Natural killer cell (primary cell): ENCODE data around the gene PIGQ. TPM values are rescaled to one million over a fixed set of nuclear protein-coding genes. Genes with fewer than 3 reads are reported as not detected.

ENCODE experiments used
- ATAC-seq, 3 donors: fragments of 150-1000 bp in 2 of 3; fragments of 200-7000 bp in 1 of 3; cut with Tn5 transposase; 1 replicate in 1 of 3; 2 replicates in 2 of 3; pipeline ENCODE4 v1.10.0; 2021; ENCODE audit warnings: mild to moderate bottlenecking in 2 of 3, moderate library complexity in 2 of 3
- DNase-seq, 2 donors: peaks; one replicate each; pipeline versions ENCODE4 v3.0.0 to v3.0.0-alpha.2; 2013 to 2021; ENCODE audit warnings: mixed read lengths in 1 of 2
- H3K27ac ChIP-seq: one replicate; pipeline ENCODE4 v1.5.1; 2013; ENCODE audit warnings: mild to moderate bottlenecking, low read length
- H3K27me3 ChIP-seq: one replicate; pipeline ENCODE4 v1.6.1; 2013; ENCODE audit warnings: low read length; ENCODE audit not compliant: control insufficient read depth, insufficient read depth
- H3K36me3 ChIP-seq: one replicate; pipeline ENCODE4 v1.6.1; 2013; ENCODE audit warnings: low read length; ENCODE audit not compliant: control insufficient read depth, insufficient read depth
- H3K4me1 ChIP-seq: one replicate; pipeline ENCODE4 v1.6.1; 2013; ENCODE audit warnings: low read length; ENCODE audit not compliant: control insufficient read depth, insufficient read depth
- H3K4me3 ChIP-seq: one replicate; pipeline ENCODE4 v1.5.1; 2013; ENCODE audit warnings: low read length
- H3K9me3 ChIP-seq: one replicate; pipeline ENCODE4 v1.6.1; 2013; ENCODE audit warnings: low read length; ENCODE audit not compliant: control insufficient read depth, insufficient read depth
- H3K27ac Mint-ChIP-seq, 2 donors: one replicate each; pipeline ENCODE4 v1.8.0; 2022; ENCODE audit warnings: mild to moderate bottlenecking in 2 of 2, mixed read lengths in 2 of 2, moderate library complexity in 1 of 2
- H3K27me3 Mint-ChIP-seq, 2 donors: one replicate each; pipeline ENCODE4 v1.8.0; 2022; ENCODE audit warnings: low read depth in 2 of 2, mixed read lengths in 2 of 2
- H3K36me3 Mint-ChIP-seq: one replicate; pipeline ENCODE4 v1.8.0; 2022; ENCODE audit warnings: mixed read lengths
- H3K4me1 Mint-ChIP-seq, 2 donors: one replicate each; pipeline ENCODE4 v1.8.0; 2022; ENCODE audit warnings: mixed read lengths in 2 of 2
- H3K4me3 Mint-ChIP-seq: one replicate; pipeline ENCODE4 v1.8.0; 2022; ENCODE audit warnings: mild to moderate bottlenecking, moderate library complexity, mixed read lengths
- H3K9me3 Mint-ChIP-seq, 2 donors: one replicate each; pipeline ENCODE4 v1.8.0; 2022; ENCODE audit warnings: mixed read lengths in 2 of 2
- WGBS: methylation state at CpG from one replicate; pipeline ENCODE4 v1.1.7; 2013; ENCODE audit warnings: missing lambda C conversion rate; ENCODE audit not compliant: insufficient coverage; 5-methylcytosine and 5-hydroxymethylcytosine counted together
- intact Hi-C: fragments of 100-400 bp; cut with micrococcal nuclease; formaldehyde crosslinking; loops from one replicate; pipeline ENCODE4 v1.14.2; 2022
- total RNA-seq, 4 donors: library from RNA; stranded (reverse); fragments of 120-200 nt in 1 of 4; gene quantifications; one replicate each; pipeline versions ENCODE4 v1.2.3 to v1.2.4, GENCODE V29; 2013 to 2022
- TF ChIP-seq, protein P1 (sequence below): fragments of 200-600 bp; IDR thresholded peaks from one replicate; pipeline ENCODE4 v1.8.0; 2022; ENCODE audit warnings: antibody characterized with exemption

PIGQ gene
- total RNA-seq, 3 donors from 2014 or later (not counting 1 experiment from before 2014, with no cell fraction given): 27.6 to 40.5 (median 37.0) TPM

DNA sequence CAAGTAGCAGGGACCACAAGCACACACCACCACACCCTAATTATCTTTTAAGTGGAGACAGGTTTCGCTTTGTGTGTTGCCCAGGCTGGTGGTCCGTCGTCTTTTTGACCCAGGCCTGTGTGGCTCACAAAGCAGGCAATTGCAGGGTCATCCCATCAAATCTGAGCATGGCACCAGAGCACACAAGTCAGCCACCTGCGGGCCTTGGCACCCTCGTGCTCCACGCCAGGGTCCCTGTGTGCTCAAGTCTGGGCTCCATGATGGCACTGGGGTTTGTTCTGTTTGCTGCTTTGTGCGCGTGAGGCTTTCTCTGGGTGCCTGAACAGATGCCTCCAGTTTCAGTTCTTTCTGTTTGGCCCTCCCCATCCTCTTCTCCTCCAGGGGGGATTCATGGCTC is 44.6 kb upstream of the PIGQ start:
- intact Hi-C loops: no loop called here
- H3K27ac ChIP-seq: no peak overlapping the region
- no peaks in the 10 kb centered on the region for H3K27me3 ChIP-seq
- no peak for DNase-seq
- 85% methylated on average over 8 of the region's 8 CpGs for WGBS
- H3K36me3 ChIP-seq: no peaks in the 10 kb centered on the region
- ATAC-seq: no peak
- Mint-ChIP-seq H3K9me3 (no peaks in the 10 kb centered on the region), H3K36me3 (no peaks in the 10 kb centered on the region), H3K27me3 (no peaks in the 10 kb centered on the region), H3K27ac (peak overlapping the region; percentile 58 to 86), H3K4me3 (no peak overlapping the region), H3K4me1 (peaks cover 19 to 32% of the 10 kb centered on the region in 2 donors)
- H3K4me3 ChIP-seq: no peak overlapping the region
- no peaks in the 10 kb centered on the region for H3K9me3 ChIP-seq
- TF ChIP-seq, protein P1, sequence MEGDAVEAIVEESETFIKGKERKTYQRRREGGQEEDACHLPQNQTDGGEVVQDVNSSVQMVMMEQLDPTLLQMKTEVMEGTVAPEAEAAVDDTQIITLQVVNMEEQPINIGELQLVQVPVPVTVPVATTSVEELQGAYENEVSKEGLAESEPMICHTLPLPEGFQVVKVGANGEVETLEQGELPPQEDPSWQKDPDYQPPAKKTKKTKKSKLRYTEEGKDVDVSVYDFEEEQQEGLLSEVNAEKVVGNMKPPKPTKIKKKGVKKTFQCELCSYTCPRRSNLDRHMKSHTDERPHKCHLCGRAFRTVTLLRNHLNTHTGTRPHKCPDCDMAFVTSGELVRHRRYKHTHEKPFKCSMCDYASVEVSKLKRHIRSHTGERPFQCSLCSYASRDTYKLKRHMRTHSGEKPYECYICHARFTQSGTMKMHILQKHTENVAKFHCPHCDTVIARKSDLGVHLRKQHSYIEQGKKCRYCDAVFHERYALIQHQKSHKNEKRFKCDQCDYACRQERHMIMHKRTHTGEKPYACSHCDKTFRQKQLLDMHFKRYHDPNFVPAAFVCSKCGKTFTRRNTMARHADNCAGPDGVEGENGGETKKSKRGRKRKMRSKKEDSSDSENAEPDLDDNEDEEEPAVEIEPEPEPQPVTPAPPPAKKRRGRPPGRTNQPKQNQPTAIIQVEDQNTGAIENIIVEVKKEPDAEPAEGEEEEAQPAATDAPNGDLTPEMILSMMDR: no peak
- H3K4me1 ChIP-seq: peaks cover 45% of the 10 kb centered on the region

DNA sequence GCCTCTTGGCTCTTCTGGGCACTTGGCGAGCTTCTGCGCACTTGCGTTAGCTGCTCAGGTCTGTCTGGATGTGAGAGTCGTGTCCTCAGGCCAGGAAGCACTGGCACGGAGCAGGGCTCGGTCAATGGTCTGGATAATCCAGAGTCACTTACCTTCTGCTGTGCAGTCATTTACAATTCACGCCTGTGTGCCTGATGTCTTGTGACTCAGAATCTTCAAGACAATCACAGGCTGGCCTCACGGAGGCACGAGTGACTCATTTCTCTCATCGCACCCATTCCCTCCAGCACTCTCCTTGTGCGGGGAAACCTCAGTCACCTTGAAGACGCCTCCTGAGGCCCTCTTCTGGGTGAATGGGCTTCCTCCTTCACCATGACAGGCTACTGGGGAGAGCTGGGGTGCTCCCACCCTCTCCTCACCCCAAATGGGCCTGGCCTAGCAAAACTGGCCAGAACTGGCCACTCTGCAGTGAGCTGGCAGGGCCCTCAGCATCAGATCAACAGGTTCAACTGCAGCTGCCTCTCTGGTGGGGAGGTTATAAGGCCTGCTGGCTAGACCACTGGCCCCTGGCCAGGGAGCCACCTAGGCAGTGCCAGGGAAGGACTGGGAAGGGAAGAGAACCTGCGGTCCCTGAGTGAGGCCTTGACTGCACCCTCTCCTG is 44.1 kb upstream of the PIGQ start:
- peak in 1 of 3 donors; percentile 1 for ATAC-seq
- Histone ChIP-seq H3K4me3 (no peak overlapping the region), H3K9me3 (no peaks in the 10 kb centered on the region), H3K27ac (no peak overlapping the region), H3K27me3 (no peaks in the 10 kb centered on the region), H3K4me1 (peaks cover 50% of the 10 kb centered on the region), H3K36me3 (no peaks in the 10 kb centered on the region)
- peaks cover 24 to 37% of the 10 kb centered on the region in 2 donors for H3K4me1 Mint-ChIP-seq
- intact Hi-C loops: loop anchor here (2.0 kb wide), 1 partner anchor 133 kb away; no protein-coding TSS in a partner anchor
- no peaks in the 10 kb centered on the region for H3K9me3 Mint-ChIP-seq
- no peaks in the 10 kb centered on the region for H3K36me3 Mint-ChIP-seq
- 64% methylated on average over 13 of the region's 13 CpGs for WGBS
- DNase-seq: peak in 1 of 2 donors; percentile 62
- H3K4me3 Mint-ChIP-seq: peak overlapping the region; percentile 35
- H3K27me3 Mint-ChIP-seq: no peaks in the 10 kb centered on the region
- TF ChIP-seq, protein P1: no peak
- H3K27ac Mint-ChIP-seq: peak overlapping the region; percentile 58 to 86

DNA sequence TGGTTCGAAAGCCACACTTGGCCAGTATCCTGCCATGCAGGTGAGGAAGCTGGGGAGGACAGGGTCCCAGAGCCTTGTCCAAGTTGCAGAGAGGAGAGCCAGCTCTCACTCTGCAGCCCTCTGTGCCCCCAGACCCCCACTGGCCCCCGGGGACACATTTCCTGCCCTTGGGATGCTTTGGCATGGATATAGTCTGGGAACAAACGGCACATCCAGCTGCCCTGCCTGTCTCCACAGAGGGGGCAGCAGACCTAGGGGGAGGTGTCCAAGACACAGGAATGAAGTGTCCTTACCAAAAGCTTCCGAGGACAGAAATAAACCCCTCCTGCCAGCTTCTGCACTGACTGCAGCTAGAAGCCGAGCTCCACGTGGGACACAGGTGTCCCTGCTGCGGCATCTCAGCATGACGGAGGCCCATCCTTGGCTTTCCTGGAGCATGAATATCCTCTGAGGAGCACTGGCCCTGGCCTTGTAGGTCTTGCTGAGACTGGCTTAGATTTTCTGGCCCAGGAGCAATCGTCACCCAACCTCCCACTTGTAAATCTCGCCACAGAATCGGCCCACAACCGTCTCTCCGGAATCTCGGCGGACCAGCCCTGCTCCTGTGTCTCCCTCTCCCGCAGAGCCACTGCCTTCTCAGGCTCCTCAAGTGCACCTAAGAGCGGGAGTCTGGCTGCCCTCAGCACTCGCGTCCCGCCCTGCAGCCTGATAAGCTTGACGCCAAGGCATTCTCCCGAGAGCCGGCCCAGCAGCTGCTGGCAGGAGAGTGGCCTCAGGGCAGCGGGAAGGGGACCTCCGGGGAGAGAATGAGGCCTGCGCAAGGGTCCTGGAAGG is 43.4 kb upstream of the PIGQ start:
- intact Hi-C loops: loop anchor here (1.0 to 2.0 kb wide), 2 partner anchors 63 to 134 kb away; no protein-coding TSS in a partner anchor
- TF ChIP-seq, protein P1: no peak
- peak; percentile 38 to 53 for DNase-seq
- Mint-ChIP-seq H3K4me1 (peaks cover 24 to 38% of the 10 kb centered on the region in 2 donors), H3K27ac (peak overlapping the region; percentile 77 to 86), H3K27me3 (no peaks in the 10 kb centered on the region), H3K36me3 (no peaks in the 10 kb centered on the region), H3K4me3 (peak overlapping the region; percentile 78), H3K9me3 (no peaks in the 10 kb centered on the region)
- H3K27ac ChIP-seq: peak overlapping the region; percentile 95
- H3K27me3 ChIP-seq: no peaks in the 10 kb centered on the region
- 14% methylated on average over 26 of the region's 26 CpGs for WGBS
- no peaks in the 10 kb centered on the region for H3K36me3 ChIP-seq
- H3K4me1 ChIP-seq: peaks cover 57% of the 10 kb centered on the region
- no peak for ATAC-seq
- H3K4me3 ChIP-seq: peak overlapping the region; percentile 44
- no peaks in the 10 kb centered on the region for H3K9me3 ChIP-seq
